GM21825 (cell line): ENCODE data around the gene AP4S1.
"Not testable (repeated sequence)": the region's sequence is repeated elsewhere in the genome, so short reads cannot be mapped to it uniquely, and the experiment has no call there.

Experiments
- ATAC-seq: cut with Tn5 transposase; IDR thresholded peaks from one replicate; pipeline ENCODE4 v1.9.1; 2021; ENCODE audit warnings: mild to moderate bottlenecking, moderate library complexity; ENCODE audit not compliant: unreplicated experiment

AP4S1 gene

GRCh38 chr14:31004007-31004406 lies 21.4 kb upstream of the AP4S1 start:
- not testable (repeated sequence) for ATAC-seq

DNA sequence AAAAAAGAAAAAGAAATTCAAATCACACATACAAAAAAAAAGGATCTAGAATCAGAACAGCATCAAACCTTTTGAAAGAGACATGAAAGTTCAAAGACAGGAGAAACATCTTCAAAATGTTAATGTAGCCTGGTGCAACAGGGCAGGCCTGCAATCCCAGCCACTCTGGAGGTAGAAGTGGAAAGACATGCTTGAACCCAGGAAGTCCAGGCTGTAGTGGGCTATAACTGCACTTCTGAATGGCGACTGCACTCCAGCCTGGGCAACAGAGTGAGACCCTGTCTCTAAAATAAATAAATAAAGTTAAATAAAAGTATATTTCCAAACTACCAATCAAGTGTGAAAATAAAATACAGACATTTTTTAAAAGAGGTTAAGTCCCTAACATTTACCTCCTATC lies 18.7 kb upstream of the AP4S1 start:
- no peak for ATAC-seq

GRCh38 chr14:31009836-31010574 lies 15.4 kb upstream of the AP4S1 start:
- ATAC-seq = no peak

DNA sequence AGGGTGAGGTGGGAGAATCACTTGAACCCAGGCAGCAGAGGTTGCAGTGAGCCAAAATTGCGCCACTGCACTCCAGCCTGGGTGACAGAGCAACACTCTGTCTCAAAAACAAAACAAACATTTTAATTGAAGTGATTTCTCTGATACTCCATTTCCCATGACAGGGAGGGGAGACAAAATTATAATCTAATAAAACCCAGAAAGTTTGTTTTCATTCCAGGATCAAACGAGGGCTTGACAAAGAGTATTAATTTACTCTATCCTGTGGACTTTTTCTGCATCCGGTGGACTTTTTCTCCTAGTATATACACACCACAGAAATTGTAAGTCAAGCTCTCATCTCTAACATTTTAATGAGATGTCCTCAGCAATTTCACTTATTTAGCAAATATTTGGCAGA lies 14.5 kb upstream of the AP4S1 start:
- ATAC-seq = no peak

DNA sequence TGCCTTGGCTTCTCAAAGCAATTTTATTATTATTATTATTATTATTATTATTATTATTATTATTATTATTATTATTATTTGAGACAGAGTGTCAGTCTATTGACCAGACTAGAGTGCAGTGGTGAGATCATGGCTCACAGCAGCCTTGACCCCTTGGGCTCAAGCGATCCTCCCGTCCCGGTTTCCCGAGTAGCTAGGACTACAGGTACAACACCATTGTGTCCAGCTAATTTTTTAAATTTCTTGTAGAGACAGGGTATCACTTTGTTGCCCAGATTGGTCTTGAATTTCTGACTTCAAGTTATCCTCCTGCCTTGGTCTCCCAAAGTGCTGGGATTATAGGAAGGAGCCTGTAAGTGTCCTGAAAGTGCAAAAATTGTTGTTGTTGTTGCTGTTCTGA lies 11.6 kb upstream of the AP4S1 start:
- no peak for ATAC-seq

- no peak for ATAC-seq
Measured at GRCh38 chr14:31018057-31018645, 7.3 kb upstream of the AP4S1 start.

GRCh38 chr14:31020834-31021575 lies 4.4 kb upstream of the AP4S1 start:
- no peak for ATAC-seq

DNA sequence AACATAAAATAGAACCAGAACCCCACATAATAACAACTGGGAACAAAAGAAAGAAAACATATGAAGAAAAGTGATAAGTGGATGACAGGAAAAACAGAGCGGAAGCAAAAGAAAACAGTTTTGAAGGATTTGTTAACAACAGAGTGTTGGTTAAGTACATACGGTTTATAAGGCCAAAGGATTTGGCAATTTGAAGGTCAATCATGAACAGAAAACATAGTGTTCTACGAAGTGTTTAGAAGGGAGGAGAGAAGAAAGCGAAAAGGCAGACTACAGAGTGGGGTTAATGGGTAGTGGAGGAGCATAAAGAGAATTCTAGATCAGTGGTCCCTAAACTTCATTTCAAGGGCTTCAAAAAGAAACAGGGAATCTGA lies 3.9 kb upstream of the AP4S1 start:
- ATAC-seq = no peak

DNA sequence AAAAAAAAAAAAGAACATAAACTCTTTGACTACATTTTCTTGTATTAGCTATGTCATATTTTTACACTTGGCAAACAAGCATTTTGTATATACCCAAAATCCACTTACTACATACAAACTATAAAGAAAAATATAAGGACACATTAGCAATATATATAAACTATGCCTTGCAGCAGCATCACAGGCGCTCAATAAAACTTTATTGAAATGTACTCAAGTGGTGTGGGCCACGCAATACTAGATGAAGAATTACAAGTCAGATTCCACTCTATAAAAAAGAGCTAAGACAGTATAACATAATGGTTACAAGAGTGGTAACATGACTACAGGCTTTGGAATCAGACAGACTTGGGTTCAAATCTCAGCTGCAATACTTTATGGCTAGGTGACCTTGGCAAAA lies 3.1 kb upstream of the AP4S1 start:
- ATAC-seq = no peak

- no peak for ATAC-seq
Measured at GRCh38 chr14:31024010-31024480, 1.4 kb upstream of the AP4S1 start.

- ATAC-seq = no peak
Measured at GRCh38 chr14:31024577-31025366, 677 bp upstream of the AP4S1 start.

GRCh38 chr14:31026077-31026449 lies 614 bp downstream of the AP4S1 start, which contains the start of gene STRN3:
Gene STRN3, minus strand, starts transcription at chr14:31026379. Its CDS starts 194 bp downstream, at chr14:31026185.
- ATAC-seq = peak; percentile 20

GRCh38 chr14:31026450-31027235 lies 1.2 kb downstream of the AP4S1 start:
- peak; percentile 87 for ATAC-seq

- ATAC-seq = no peak
Measured at GRCh38 chr14:31027847-31028246, 2.4 kb downstream of the AP4S1 start.

DNA sequence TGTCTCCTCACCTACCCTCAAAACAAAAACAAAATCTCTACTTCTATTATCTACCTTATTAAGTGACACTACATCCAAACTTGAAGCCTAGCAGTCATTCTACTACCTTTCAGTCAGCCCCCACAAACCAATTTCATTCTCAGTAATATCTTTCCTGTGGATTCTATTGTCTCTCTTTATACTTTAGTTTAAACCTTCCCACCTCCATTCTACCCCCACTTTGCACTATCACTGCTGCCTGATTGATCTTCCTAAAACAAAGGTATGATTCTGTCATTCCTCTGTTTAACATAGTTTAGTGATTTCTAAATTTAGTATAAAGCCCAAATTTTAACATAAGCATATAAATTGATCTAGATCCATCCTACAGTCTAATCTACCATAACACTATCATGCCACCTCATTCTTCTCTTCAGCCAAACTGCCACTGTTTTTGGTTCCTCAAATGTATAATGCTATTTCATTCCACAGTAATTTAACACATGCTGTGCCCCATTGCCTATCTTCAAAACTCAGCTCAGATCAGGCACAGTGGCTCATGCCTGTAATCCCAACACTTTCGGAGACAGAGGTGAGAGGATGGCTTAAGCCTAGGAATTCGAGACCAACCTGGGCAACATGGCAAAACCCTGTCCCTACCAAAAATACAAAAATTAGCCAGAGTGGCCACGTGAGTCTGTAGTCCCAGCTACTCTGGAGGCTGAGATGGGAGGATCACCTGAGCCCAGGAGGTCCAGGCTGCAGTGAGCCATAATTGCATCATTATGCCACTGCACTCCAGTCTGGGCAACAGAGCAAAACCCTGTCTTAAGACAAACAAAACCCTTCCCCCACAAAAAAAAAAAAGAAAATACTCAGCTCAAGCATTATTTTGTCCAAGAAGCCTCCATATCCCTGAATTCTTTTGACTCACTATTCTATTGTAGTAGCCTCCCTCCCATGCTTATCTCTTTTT lies 3.8 kb downstream of the AP4S1 start:
- no peak for ATAC-seq

DNA sequence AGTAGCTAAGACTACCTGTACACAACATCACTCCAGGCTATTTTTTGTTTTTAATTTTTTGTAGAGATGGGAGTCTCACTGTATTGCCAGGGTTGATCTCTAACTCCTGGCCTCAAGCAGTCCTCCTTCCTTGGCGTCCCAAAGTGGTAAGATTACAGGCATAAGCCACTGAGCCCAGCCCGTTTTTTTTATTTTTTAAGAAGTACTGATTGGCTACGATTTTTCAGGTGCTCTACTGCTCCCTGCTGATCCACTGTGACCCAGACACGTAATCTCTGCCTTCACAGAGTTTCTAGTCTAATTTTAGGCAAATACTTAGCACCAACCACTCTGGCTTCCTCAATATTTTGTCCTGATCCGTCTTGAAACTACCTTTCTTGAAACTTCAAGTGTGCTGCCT lies 5.0 kb downstream of the AP4S1 start:
- no peak for ATAC-seq

DNA sequence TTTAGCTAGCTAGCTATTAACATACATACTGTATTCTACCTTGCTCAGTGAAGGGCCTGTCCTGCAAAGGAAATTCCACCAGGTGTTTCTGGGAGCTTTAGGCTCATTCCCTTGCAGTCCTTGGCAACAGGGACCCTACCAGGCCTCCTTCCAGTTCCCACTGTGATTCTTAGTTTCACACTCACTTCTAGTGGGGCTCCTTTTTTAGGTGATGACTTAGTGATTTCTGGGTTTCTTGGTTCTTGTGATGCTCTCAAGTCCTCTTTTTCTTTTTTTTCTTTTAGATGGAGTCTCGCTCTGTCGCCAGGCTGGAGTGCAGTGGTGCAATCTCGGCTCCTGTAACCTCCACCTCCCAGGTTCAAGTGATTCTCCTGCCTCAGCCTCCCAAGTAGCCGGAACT lies 11.1 kb downstream of the AP4S1 start:
- ATAC-seq = no peak

- ATAC-seq = no peak
Measured at GRCh38 chr14:31037709-31038221, 12.3 kb downstream of the AP4S1 start.
